Measurements from ENCODE around the gene ALG9. TPM values are rescaled to one million over a fixed set of nuclear protein-coding genes. Genes with fewer than 3 reads are reported as not detected.

ALG9 gene
- total RNA-seq, 1 experiment from 2014 or later: 27.8 TPM

GRCh38 chr11:111826322-111826950 lies 44.9 kb downstream of the ALG9 start:
- H2AFZ ChIP-seq: no peak overlapping the region
- no peaks in the 10 kb centered on the region; the same call in 1 of the 2 replicates for H3K36me3 ChIP-seq (ENCODE audit: low read depth)
- no peaks in the 10 kb centered on the region for H3K4me1 ChIP-seq (replicated peaks; ENCODE audit: insufficient read depth)
- H4K20me1 ChIP-seq (ENCODE audit: insufficient read depth): no peaks in the 10 kb centered on the region
- BruUV-seq (replicated peaks): no TSS peak
- no peak overlapping the region for H3K27ac ChIP-seq
- H3F3A ChIP-seq (ENCODE audit: insufficient read depth, low read depth): no peaks in the 10 kb centered on the region
- H3K27me3 ChIP-seq (ENCODE audit: insufficient read depth, low read depth): no peaks in the 10 kb centered on the region
- ChIA-PET POLR2A (ENCODE audit: unreplicated experiment) (no interaction called here), CTCF (interaction anchor here (0.6 kb wide), 1 partner anchor 260 kb away, joined by 3 read pairs; the partner anchor contains the start of gene TIMM8B)
- no peak overlapping the region for H3K4me3 ChIP-seq
- no peak for TF ChIP-seq EZH2 (IDR thresholded peaks at IDR 0.05; ENCODE audit: low read depth)
- TF ChIP-seq, protein P1, sequence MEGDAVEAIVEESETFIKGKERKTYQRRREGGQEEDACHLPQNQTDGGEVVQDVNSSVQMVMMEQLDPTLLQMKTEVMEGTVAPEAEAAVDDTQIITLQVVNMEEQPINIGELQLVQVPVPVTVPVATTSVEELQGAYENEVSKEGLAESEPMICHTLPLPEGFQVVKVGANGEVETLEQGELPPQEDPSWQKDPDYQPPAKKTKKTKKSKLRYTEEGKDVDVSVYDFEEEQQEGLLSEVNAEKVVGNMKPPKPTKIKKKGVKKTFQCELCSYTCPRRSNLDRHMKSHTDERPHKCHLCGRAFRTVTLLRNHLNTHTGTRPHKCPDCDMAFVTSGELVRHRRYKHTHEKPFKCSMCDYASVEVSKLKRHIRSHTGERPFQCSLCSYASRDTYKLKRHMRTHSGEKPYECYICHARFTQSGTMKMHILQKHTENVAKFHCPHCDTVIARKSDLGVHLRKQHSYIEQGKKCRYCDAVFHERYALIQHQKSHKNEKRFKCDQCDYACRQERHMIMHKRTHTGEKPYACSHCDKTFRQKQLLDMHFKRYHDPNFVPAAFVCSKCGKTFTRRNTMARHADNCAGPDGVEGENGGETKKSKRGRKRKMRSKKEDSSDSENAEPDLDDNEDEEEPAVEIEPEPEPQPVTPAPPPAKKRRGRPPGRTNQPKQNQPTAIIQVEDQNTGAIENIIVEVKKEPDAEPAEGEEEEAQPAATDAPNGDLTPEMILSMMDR (conservative IDR thresholded peaks at IDR 0.05): no peak
- no peaks in the 10 kb centered on the region for H3K9me3 ChIP-seq (ENCODE audit: insufficient read depth, low read depth)
- no peaks in the 10 kb centered on the region for H3K9me2 ChIP-seq (ENCODE audit: insufficient read depth)
- intact Hi-C loops (cut with micrococcal nuclease; ENCODE audit: unreplicated experiment): no loop called here
- no peak overlapping the region for H3K4me2 ChIP-seq
- no peak for DNase-seq
- H3K79me2 ChIP-seq (ENCODE audit: low read depth): no peaks in the 10 kb centered on the region

DNA sequence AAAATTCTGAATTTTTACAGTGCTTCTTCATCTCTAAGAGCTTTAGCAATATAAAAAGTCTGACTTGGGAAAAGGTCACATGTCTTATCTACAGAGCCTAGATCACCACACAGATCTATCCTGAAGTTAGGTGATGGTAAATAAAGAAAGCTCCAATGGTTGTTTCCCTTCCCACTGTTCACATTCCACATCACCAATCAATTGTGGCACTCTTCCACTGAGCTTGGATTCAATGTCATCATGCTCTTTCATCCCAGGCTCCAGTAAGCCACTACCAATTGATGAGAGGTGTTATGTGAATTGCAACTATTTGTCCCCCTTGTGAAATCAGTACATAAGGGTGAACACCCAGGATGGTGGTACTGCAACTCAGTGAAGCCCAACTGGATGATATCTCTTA lies 47.8 kb downstream of the ALG9 start:
- Histone ChIP-seq H3K9me2 (ENCODE audit: insufficient read depth) (no peaks in the 10 kb centered on the region), H3K4me2 (no peak overlapping the region), H3K4me3 (no peak overlapping the region), H3K9me3 (ENCODE audit: insufficient read depth, low read depth) (no peaks in the 10 kb centered on the region), H3K79me2 (ENCODE audit: low read depth) (no peaks in the 10 kb centered on the region), H3K27ac (no peak overlapping the region), H3K36me3 (ENCODE audit: low read depth) (no peaks in the 10 kb centered on the region), H3F3A (ENCODE audit: insufficient read depth, low read depth) (no peaks in the 10 kb centered on the region), H2AFZ (no peak overlapping the region), H4K20me1 (ENCODE audit: insufficient read depth) (no peaks in the 10 kb centered on the region), H3K27me3 (ENCODE audit: insufficient read depth, low read depth) (no peaks in the 10 kb centered on the region), H3K4me1 (replicated peaks; ENCODE audit: insufficient read depth) (no peaks in the 10 kb centered on the region)
- CTCF ChIA-PET: no interaction called here
- BruUV-seq (replicated peaks): no TSS peak
- intact Hi-C loops (cut with micrococcal nuclease; ENCODE audit: unreplicated experiment): no loop called here
- POLR2A ChIA-PET (ENCODE audit: unreplicated experiment): no interaction called here
- TF ChIP-seq, protein P1 (conservative IDR thresholded peaks at IDR 0.05): no peak
- TF ChIP-seq EZH2 (IDR thresholded peaks at IDR 0.05; ENCODE audit: low read depth): no peak
- DNase-seq: no peak

GRCh38 chr11:111823131-111823530 lies 48.2 kb downstream of the ALG9 start:
- Histone ChIP-seq H3K4me3 (no peak overlapping the region), H3K36me3 (ENCODE audit: low read depth) (no peaks in the 10 kb centered on the region), H3K9me3 (ENCODE audit: insufficient read depth, low read depth) (no peaks in the 10 kb centered on the region), H3F3A (ENCODE audit: insufficient read depth, low read depth) (no peaks in the 10 kb centered on the region), H3K27me3 (ENCODE audit: insufficient read depth, low read depth) (no peaks in the 10 kb centered on the region), H3K79me2 (ENCODE audit: low read depth) (no peaks in the 10 kb centered on the region), H3K9me2 (ENCODE audit: insufficient read depth) (no peaks in the 10 kb centered on the region), H3K4me1 (replicated peaks; ENCODE audit: insufficient read depth) (no peaks in the 10 kb centered on the region), H3K4me2 (no peak overlapping the region), H3K27ac (no peak overlapping the region), H4K20me1 (ENCODE audit: insufficient read depth) (no peaks in the 10 kb centered on the region), H2AFZ (no peak overlapping the region)
- intact Hi-C loops (cut with micrococcal nuclease; ENCODE audit: unreplicated experiment): no loop called here
- no peak for TF ChIP-seq EZH2 (IDR thresholded peaks at IDR 0.05; ENCODE audit: low read depth)
- TF ChIP-seq, protein P1 (conservative IDR thresholded peaks at IDR 0.05): no peak
- DNase-seq: no peak
- BruUV-seq (replicated peaks): no TSS peak
- POLR2A ChIA-PET (ENCODE audit: unreplicated experiment): no interaction called here
- CTCF ChIA-PET: no interaction called here
